SK-N-SH treated with all-trans-retinoic acid at 6 μM for 48 hours (cell line): Measurements from ENCODE around the gene CTNS.

Experiments used
- ATAC-seq: fragments of 200-7000 bp; cut with Tn5 transposase; 3 replicates; pipeline ENCODE4 v1.9.1; 2020; ENCODE audit warnings: mild to moderate bottlenecking, moderate library complexity
- ARNTL ChIP-seq: fragments of 450-650 bp; formaldehyde crosslinking; IDR thresholded peaks from 2 replicates; pipeline ENCODE4 v1.5.0; 2020; ENCODE audit warnings: low read depth, mild to moderate bottlenecking, moderate library complexity, borderline replicate concordance
- BACH2 ChIP-seq: fragments of 250-450 bp; sonication (Bioruptor Pico); IDR thresholded peaks from 2 replicates; pipeline ENCODE4 v1.9.0; 2021; ENCODE audit warnings: mild to moderate bottlenecking, borderline replicate concordance
- CSDC2 ChIP-seq: fragments of 250-450 bp; sonication (Bioruptor Pico); IDR thresholded peaks from 2 replicates; pipeline ENCODE4 v1.5.0; 2020; ENCODE audit warnings: mild to moderate bottlenecking, moderate library complexity
- ESRRG ChIP-seq: fragments of 250-450 bp; sonication (Bioruptor Pico); IDR thresholded peaks from 2 replicates; pipeline ENCODE4 v1.6.1; 2021; ENCODE audit warnings: mild to moderate bottlenecking
- GLIS3 ChIP-seq: fragments of 250-450 bp; sonication (Bioruptor Pico); IDR thresholded peaks from 2 replicates; pipeline ENCODE4 v1.5.0; 2020; ENCODE audit warnings: mild to moderate bottlenecking, moderate library complexity
- ISL1 ChIP-seq: fragments of 250-450 bp; sonication (Bioruptor Pico); IDR thresholded peaks from 2 replicates; pipeline ENCODE4 v2.1.2; 2022; ENCODE audit warnings: mild to moderate bottlenecking, moderate library complexity
- OSR1 ChIP-seq: fragments of 250-450 bp; sonication (Bioruptor Pico); IDR thresholded peaks from 2 replicates; pipeline ENCODE4 v1.8.0; 2022; ENCODE audit warnings: moderate library complexity, mild to moderate bottlenecking, inconsistent platforms
- PPARA ChIP-seq: fragments of 250-450 bp; sonication (Bioruptor Pico); IDR thresholded peaks from 2 replicates; pipeline ENCODE4 v1.5.0; 2020; ENCODE audit warnings: mild to moderate bottlenecking, borderline replicate concordance
- RARB ChIP-seq: fragments of 250-450 bp; sonication (Bioruptor Pico); IDR thresholded peaks from 2 replicates; pipeline ENCODE4 v1.8.0; 2021; ENCODE audit warnings: mild to moderate bottlenecking, moderate library complexity
- TCF4 ChIP-seq: fragments of 250-450 bp; sonication (Bioruptor Pico); IDR thresholded peaks from 2 replicates; pipeline ENCODE4 v1.8.0; 2021; ENCODE audit warnings: mild to moderate bottlenecking, moderate library complexity, borderline replicate concordance
- ZC3H10 ChIP-seq: fragments of 250-450 bp; sonication (Bioruptor Pico); IDR thresholded peaks from 2 replicates; pipeline ENCODE4 v1.5.1; 2021; ENCODE audit warnings: mild to moderate bottlenecking, moderate library complexity
- ZFP3 ChIP-seq: fragments of 250-450 bp; sonication (Bioruptor Pico); IDR thresholded peaks from 2 replicates; pipeline ENCODE4 v1.5.0; 2020; ENCODE audit warnings: mild to moderate bottlenecking, moderate library complexity
- ZFP30 ChIP-seq: fragments of 450-650 bp; formaldehyde crosslinking; IDR thresholded peaks from 2 replicates; pipeline ENCODE4 v1.5.0; 2022; ENCODE audit warnings: mild to moderate bottlenecking, moderate library complexity
- ZNF565 ChIP-seq: fragments of 450-650 bp; formaldehyde crosslinking; conservative IDR thresholded peaks from 2 replicates; pipeline ENCODE4 v1.5.0; 2020; ENCODE audit warnings: low read depth, mild to moderate bottlenecking, moderate library complexity
- ZNF70 ChIP-seq: fragments of 450-650 bp; formaldehyde crosslinking; IDR thresholded peaks from 2 replicates; pipeline ENCODE4 v1.5.0; 2020; ENCODE audit warnings: mild to moderate bottlenecking, moderate library complexity
- ZNF8 ChIP-seq: fragments of 450-650 bp; formaldehyde crosslinking; IDR thresholded peaks from 2 replicates; pipeline ENCODE4 v1.5.0; 2020; ENCODE audit warnings: mild to moderate bottlenecking, moderate library complexity
- TF ChIP-seq, protein P1 (sequence below): fragments of 250-450 bp; sonication (Bioruptor Pico); IDR thresholded peaks from 2 replicates; pipeline ENCODE4 v1.8.0; 2020; ENCODE audit warnings: mild to moderate bottlenecking, moderate library complexity, borderline replicate concordance
- TF ChIP-seq, protein P2 (sequence below): fragments of 250-450 bp; sonication (Bioruptor Pico); IDR thresholded peaks from 2 replicates; pipeline ENCODE4 v1.8.0; 2021; ENCODE audit warnings: low read depth, mild to moderate bottlenecking, moderate library complexity, borderline replicate concordance
- TF ChIP-seq, protein P3 (sequence below): fragments of 250-450 bp; sonication (Bioruptor Pico); IDR thresholded peaks from 2 replicates; pipeline ENCODE4 v1.5.1; 2020; ENCODE audit warnings: low read depth, mild to moderate bottlenecking, moderate library complexity

CTNS gene

DNA sequence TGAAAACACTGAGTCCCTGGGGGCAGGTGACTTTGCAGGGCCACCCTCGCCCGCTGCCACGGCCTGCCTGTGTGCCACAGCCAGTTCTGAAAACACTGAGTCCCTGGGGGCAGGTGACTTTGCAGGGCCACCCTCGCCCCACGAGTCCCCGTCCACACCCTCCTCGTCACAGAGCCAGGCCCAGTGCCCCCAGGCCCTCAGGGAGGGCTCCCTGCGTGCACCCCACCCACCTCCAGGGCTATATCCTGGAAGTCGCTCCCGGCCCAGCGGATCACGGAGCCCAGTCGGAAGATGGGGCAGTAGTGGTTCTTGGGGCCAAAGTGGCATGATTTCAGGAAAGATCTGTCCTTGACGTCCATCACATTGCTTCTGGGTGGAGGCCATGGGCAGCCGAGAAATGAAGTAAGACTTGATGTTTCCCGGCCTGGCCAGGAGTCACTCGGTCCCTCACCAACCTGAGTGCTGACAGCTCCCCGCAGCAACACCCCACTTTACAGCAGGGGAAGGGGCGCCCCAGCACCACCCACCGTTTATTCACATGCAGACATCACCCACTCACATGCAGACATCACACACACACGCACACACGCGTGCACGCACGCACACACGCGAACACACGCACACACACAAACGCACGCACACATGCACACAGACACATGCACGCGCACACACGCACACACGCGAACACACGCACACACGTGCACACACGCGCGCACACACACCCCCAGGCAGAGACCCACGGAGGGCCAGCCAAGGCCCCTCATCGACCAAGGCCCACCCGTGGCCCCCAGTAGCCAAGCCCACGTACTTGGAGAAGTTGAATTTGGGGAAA, 52.9 kb downstream of the CTNS start:
- no peak for ATAC-seq
- TF ChIP-seq ZNF8 (CRISPR knock-in tag) (no peak), ZNF565 (no peak), ZC3H10 (no peak), ZFP3 (CRISPR knock-in tag) (no peak), BACH2 (CRISPR knock-in tag) (no peak), GLIS3 (CRISPR knock-in tag) (no peak), ARNTL (CRISPR knock-in tag) (no peak), ISL1 (no peak)
- TF ChIP-seq, protein P1, sequence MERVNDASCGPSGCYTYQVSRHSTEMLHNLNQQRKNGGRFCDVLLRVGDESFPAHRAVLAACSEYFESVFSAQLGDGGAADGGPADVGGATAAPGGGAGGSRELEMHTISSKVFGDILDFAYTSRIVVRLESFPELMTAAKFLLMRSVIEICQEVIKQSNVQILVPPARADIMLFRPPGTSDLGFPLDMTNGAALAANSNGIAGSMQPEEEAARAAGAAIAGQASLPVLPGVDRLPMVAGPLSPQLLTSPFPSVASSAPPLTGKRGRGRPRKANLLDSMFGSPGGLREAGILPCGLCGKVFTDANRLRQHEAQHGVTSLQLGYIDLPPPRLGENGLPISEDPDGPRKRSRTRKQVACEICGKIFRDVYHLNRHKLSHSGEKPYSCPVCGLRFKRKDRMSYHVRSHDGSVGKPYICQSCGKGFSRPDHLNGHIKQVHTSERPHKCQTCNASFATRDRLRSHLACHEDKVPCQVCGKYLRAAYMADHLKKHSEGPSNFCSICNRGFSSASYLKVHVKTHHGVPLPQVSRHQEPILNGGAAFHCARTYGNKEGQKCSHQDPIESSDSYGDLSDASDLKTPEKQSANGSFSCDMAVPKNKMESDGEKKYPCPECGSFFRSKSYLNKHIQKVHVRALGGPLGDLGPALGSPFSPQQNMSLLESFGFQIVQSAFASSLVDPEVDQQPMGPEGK (CRISPR knock-in tag) = no peak
- TF ChIP-seq, protein P2, sequence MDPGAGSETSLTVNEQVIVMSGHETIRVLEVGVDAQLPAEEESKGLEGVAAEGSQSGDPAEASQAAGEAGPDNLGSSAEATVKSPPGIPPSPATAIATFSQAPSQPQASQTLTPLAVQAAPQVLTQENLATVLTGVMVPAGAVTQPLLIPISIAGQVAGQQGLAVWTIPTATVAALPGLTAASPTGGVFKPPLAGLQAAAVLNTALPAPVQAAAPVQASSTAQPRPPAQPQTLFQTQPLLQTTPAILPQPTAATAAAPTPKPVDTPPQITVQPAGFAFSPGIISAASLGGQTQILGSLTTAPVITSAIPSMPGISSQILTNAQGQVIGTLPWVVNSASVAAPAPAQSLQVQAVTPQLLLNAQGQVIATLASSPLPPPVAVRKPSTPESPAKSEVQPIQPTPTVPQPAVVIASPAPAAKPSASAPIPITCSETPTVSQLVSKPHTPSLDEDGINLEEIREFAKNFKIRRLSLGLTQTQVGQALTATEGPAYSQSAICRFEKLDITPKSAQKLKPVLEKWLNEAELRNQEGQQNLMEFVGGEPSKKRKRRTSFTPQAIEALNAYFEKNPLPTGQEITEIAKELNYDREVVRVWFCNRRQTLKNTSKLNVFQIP (CRISPR knock-in tag) = no peak

DNA sequence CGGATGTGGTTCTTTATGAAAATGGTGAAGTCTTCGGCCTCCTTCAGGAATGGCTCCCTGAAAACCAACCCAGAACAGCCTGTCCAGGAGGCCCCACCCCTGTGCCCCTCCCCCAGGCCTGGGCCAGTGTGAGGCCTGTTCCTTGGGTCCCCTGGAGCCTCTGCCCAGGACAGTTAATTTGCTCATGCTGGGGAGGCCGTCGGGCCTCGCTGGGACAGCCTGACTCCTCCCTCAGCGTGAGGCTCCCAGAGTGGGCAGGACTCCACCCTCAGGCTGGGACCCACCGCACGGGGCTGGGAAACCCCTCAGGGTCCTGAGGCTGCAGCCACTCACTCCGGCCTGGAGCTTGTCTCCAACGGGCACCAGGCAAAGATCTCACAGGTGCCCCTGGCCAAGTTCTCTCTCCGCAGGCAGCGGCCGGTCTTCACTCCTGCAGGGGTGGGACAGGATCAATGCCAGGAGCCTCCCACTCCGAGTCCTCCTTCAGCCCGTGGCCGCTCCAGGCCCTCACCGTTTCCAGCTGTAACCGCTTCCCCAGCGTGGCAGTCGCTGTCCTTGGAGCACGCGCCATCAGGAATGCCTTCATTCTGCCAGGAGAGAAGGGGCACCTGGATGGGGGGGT, 53.6 kb downstream of the CTNS start:
- TF ChIP-seq TCF4 (CRISPR knock-in tag) = no peak
- TF ChIP-seq ZFP3 (CRISPR knock-in tag) = no peak
- TF ChIP-seq BACH2 (CRISPR knock-in tag) = no peak
- no peak for TF ChIP-seq ZC3H10
- TF ChIP-seq, protein P3, sequence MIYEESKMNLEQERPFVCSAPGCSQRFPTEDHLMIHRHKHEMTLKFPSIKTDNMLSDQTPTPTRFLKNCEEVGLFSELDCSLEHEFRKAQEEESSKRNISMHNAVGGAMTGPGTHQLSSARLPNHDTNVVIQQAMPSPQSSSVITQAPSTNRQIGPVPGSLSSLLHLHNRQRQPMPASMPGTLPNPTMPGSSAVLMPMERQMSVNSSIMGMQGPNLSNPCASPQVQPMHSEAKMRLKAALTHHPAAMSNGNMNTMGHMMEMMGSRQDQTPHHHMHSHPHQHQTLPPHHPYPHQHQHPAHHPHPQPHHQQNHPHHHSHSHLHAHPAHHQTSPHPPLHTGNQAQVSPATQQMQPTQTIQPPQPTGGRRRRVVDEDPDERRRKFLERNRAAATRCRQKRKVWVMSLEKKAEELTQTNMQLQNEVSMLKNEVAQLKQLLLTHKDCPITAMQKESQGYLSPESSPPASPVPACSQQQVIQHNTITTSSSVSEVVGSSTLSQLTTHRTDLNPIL (CRISPR knock-in tag) = no peak
- TF ChIP-seq, protein P2 (CRISPR knock-in tag) = no peak
- TF ChIP-seq GLIS3 (CRISPR knock-in tag) = no peak
- TF ChIP-seq ISL1 = no peak
- no peak for TF ChIP-seq PPARA (CRISPR knock-in tag)
- TF ChIP-seq, all 23 proteins: peak for 0
- no peak; the same call in 2 of the 3 replicates for ATAC-seq

DNA sequence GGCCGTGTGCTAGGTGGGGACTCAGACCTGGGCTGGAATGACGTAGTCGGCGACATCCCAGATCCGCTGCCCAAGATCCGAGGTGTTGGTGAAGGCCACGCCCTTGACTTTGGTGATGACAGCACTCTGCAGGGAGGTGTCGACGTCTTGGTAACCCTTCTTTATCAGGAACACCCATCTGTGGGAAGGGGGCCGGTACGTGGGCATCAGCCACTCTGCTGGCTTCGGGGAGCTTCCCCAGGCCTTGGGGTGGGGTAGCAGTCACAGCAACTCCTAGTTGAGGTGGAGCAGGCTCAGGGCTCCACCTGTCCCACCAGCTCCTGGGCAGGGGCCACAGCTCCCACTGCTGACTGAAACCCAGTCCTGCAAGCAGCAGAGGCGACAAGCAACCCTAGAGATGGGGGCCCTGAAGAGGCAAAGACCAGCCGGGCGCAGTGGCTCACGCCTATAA, 55.1 kb downstream of the CTNS start:
- TF ChIP-seq TCF4 (CRISPR knock-in tag) = no peak
- no peak for TF ChIP-seq ESRRG (CRISPR knock-in tag)
- no peak for TF ChIP-seq CSDC2 (CRISPR knock-in tag)
- TF ChIP-seq, protein P1 (CRISPR knock-in tag) = no peak
- TF ChIP-seq ZC3H10 = no peak
- TF ChIP-seq ISL1 = no peak
- no peak for TF ChIP-seq OSR1 (CRISPR knock-in tag)
- no peak for TF ChIP-seq ZNF70 (CRISPR knock-in tag)
- TF ChIP-seq ZFP30 (CRISPR knock-in tag) = no peak
- TF ChIP-seq ZNF565 = no peak
- TF ChIP-seq BACH2 (CRISPR knock-in tag) = no peak
- TF ChIP-seq RARB = no peak
- TF ChIP-seq GLIS3 (CRISPR knock-in tag) = no peak
- no peak for ATAC-seq
